SH-SY5Y (cell line): Measurements from ENCODE around the gene RETN.

ENCODE experiments used
- GATA2 ChIP-seq: IDR thresholded peaks from 2 replicates; pipeline ENCODE4 v1.6.1; 2011; ENCODE audit warnings: mild to moderate bottlenecking, low read depth, low read length
- GATA3 ChIP-seq: IDR thresholded peaks from 2 replicates; pipeline ENCODE4 v1.6.1; 2011; ENCODE audit warnings: low read depth, mild to moderate bottlenecking, low read length, moderate library complexity

RETN gene

GRCh38 chr19:7701049-7701653 is 32.3 kb downstream of the RETN start:
- TF ChIP-seq GATA3 (no peak), GATA2 (no peak)

GRCh38 chr19:7701654-7702457 is 33.0 kb downstream of the RETN start, which contains the start of gene FCER2:
Gene FCER2, minus strand, starts transcription at chr19:7702131. Its CDS starts 2,371 bp downstream, at chr19:7699760.
- no peak for TF ChIP-seq GATA3
- TF ChIP-seq GATA2, result no peak

GRCh38 chr19:7703332-7703731 is 34.5 kb downstream of the RETN start:
- TF ChIP-seq GATA3 (no peak), GATA2 (no peak)

- TF ChIP-seq GATA3, result no peak
- no peak for TF ChIP-seq GATA2
Measured at GRCh38 chr19:7704280-7705060, 35.6 kb downstream of the RETN start.

GRCh38 chr19:7705387-7706187 is 36.7 kb downstream of the RETN start:
- TF ChIP-seq GATA2, result no peak
- TF ChIP-seq GATA3, result no peak

GRCh38 chr19:7706188-7706954 is 37.5 kb downstream of the RETN start:
- TF ChIP-seq GATA3 (no peak), GATA2 (no peak)

GRCh38 chr19:7706955-7707456 is 38.2 kb downstream of the RETN start:
- TF ChIP-seq GATA3 (no peak), GATA2 (no peak)

GRCh38 chr19:7709932-7710460 is 41.1 kb downstream of the RETN start:
- TF ChIP-seq GATA3 (no peak), GATA2 (no peak)

GRCh38 chr19:7710616-7711015 is 41.8 kb downstream of the RETN start:
- no peak for TF ChIP-seq GATA3
- TF ChIP-seq GATA2, result no peak

- TF ChIP-seq GATA3 (no peak), GATA2 (no peak)
Measured at GRCh38 chr19:7715671-7716070, 46.8 kb downstream of the RETN start.

- TF ChIP-seq GATA2 (no peak), GATA3 (no peak)
Measured at GRCh38 chr19:7716762-7717161, 47.9 kb downstream of the RETN start.

- TF ChIP-seq GATA2, result no peak
- no peak for TF ChIP-seq GATA3
Measured at GRCh38 chr19:7718668-7719067, 49.8 kb downstream of the RETN start.
